ENCODE data around the gene AQP4. TPM values are rescaled to one million over a fixed set of nuclear protein-coding genes. Genes with fewer than 3 reads are reported as not detected.

Gene AQP4
- total and polyA plus RNA-seq, 2 donors (not counting 1 experiment from before 2014, with no cell fraction given), result not detected

- no peak for DNase-seq (ENCODE audit: low read depth in 2 of 2)
- no peak overlapping the region for H3K4me2 ChIP-seq (ENCODE audit: extremely low read depth, insufficient read depth, low read length)
- no peaks in the 10 kb centered on the region for H3K79me2 ChIP-seq (ENCODE audit: control insufficient read depth, insufficient read depth, low read length)
- no peaks in the 10 kb centered on the region for H3K4me1 ChIP-seq (ENCODE audit: control insufficient read depth, extremely low read depth, insufficient read depth, low read length)
- TF ChIP-seq, protein P1, sequence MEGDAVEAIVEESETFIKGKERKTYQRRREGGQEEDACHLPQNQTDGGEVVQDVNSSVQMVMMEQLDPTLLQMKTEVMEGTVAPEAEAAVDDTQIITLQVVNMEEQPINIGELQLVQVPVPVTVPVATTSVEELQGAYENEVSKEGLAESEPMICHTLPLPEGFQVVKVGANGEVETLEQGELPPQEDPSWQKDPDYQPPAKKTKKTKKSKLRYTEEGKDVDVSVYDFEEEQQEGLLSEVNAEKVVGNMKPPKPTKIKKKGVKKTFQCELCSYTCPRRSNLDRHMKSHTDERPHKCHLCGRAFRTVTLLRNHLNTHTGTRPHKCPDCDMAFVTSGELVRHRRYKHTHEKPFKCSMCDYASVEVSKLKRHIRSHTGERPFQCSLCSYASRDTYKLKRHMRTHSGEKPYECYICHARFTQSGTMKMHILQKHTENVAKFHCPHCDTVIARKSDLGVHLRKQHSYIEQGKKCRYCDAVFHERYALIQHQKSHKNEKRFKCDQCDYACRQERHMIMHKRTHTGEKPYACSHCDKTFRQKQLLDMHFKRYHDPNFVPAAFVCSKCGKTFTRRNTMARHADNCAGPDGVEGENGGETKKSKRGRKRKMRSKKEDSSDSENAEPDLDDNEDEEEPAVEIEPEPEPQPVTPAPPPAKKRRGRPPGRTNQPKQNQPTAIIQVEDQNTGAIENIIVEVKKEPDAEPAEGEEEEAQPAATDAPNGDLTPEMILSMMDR (conservative IDR thresholded peaks at IDR 0.05 in 1 of 2, IDR thresholded peaks at IDR 0.05 in 1 of 2; ENCODE audit: low read depth in 1 of 2, low read length in 2 of 2), result no peak
- no peak for TF ChIP-seq EZH2 (IDR thresholded peaks at IDR 0.05; ENCODE audit: low read length, missing control alignments)
- H3K27me3 ChIP-seq (ENCODE audit: control insufficient read depth, insufficient read depth, low read length), result no peaks in the 10 kb centered on the region
- no peaks in the 10 kb centered on the region for H4K20me1 ChIP-seq (ENCODE audit: control insufficient read depth, extremely low read depth, insufficient read depth, low read length)
- no peak overlapping the region for H3K27ac ChIP-seq (ENCODE audit: insufficient read depth, low read length)
- no peaks in the 10 kb centered on the region for H3K9me3 ChIP-seq (ENCODE audit: control insufficient read depth, insufficient read depth, low read depth, low read length)
- H3K36me3 ChIP-seq (ENCODE audit: control insufficient read depth, insufficient read depth, low read length), result no peaks in the 10 kb centered on the region
- H2AFZ ChIP-seq (ENCODE audit: low read length), result no peak overlapping the region
- H3K9ac ChIP-seq (ENCODE audit: insufficient read depth, low read length), result no peak overlapping the region
- no peak overlapping the region for H3K4me3 ChIP-seq (replicated peaks in 1 of 4; ENCODE audit: control extremely low read depth in 1 of 4, insufficient read depth in 1 of 4, low read depth in 3 of 4, low read length in 4 of 4)
Observed at GRCh38 chr18:26875040-26875654, 9.6 kb upstream of the AQP4 start.

- H2AFZ ChIP-seq (ENCODE audit: low read length), result no peak overlapping the region
- H3K27ac ChIP-seq (ENCODE audit: insufficient read depth, low read length), result no peak overlapping the region
- no peak overlapping the region for H3K9ac ChIP-seq (ENCODE audit: insufficient read depth, low read length)
- H3K9me3 ChIP-seq (ENCODE audit: control insufficient read depth, insufficient read depth, low read depth, low read length), result no peaks in the 10 kb centered on the region
- H3K27me3 ChIP-seq (ENCODE audit: control insufficient read depth, insufficient read depth, low read length), result no peaks in the 10 kb centered on the region
- H4K20me1 ChIP-seq (ENCODE audit: control insufficient read depth, extremely low read depth, insufficient read depth, low read length), result no peaks in the 10 kb centered on the region
- DNase-seq (ENCODE audit: low read depth in 2 of 2), result no peak
- no peaks in the 10 kb centered on the region for H3K79me2 ChIP-seq (ENCODE audit: control insufficient read depth, insufficient read depth, low read length)
- H3K4me2 ChIP-seq (ENCODE audit: extremely low read depth, insufficient read depth, low read length), result no peak overlapping the region
- H3K4me3 ChIP-seq (replicated peaks in 1 of 4; ENCODE audit: control extremely low read depth in 1 of 4, insufficient read depth in 1 of 4, low read depth in 3 of 4, low read length in 4 of 4), result no peak overlapping the region
- no peaks in the 10 kb centered on the region for H3K36me3 ChIP-seq (ENCODE audit: control insufficient read depth, insufficient read depth, low read length)
- TF ChIP-seq, protein P1 (conservative IDR thresholded peaks at IDR 0.05 in 1 of 2, IDR thresholded peaks at IDR 0.05 in 1 of 2; ENCODE audit: low read depth in 1 of 2, low read length in 2 of 2), result no peak
- TF ChIP-seq EZH2 (IDR thresholded peaks at IDR 0.05; ENCODE audit: low read length, missing control alignments), result no peak
- no peaks in the 10 kb centered on the region for H3K4me1 ChIP-seq (ENCODE audit: control insufficient read depth, extremely low read depth, insufficient read depth, low read length)
Observed at GRCh38 chr18:26874283-26874682, 8.8 kb upstream of the AQP4 start.

DNA sequence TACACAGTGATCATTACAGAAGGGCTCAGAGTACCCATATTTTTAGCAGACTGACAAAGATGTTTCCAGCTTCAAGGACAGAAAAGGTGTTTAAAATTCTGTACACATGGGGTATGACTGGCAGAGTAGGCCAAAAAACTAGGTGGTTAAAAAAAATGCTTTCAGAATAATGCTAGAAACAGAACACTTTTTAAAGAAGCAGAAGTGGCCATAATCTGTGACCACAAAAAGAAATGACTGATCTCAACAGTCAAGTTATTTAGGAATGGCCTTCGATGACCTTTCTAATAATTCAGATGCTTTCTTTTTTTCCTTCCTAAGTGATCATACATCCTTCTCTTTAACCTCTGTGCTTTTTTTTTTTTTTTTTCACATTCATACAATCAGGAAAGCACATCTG is 4.1 kb upstream of the AQP4 start:
- Histone ChIP-seq H3K9ac (ENCODE audit: insufficient read depth, low read length) (no peak overlapping the region), H3K27ac (ENCODE audit: insufficient read depth, low read length) (no peak overlapping the region), H3K4me2 (ENCODE audit: extremely low read depth, insufficient read depth, low read length) (no peak overlapping the region), H3K9me3 (ENCODE audit: control insufficient read depth, insufficient read depth, low read depth, low read length) (no peaks in the 10 kb centered on the region), H3K27me3 (ENCODE audit: control insufficient read depth, insufficient read depth, low read length) (no peaks in the 10 kb centered on the region), H4K20me1 (ENCODE audit: control insufficient read depth, extremely low read depth, insufficient read depth, low read length) (no peaks in the 10 kb centered on the region), H3K4me1 (ENCODE audit: control insufficient read depth, extremely low read depth, insufficient read depth, low read length) (no peaks in the 10 kb centered on the region), H3K4me3 (replicated peaks in 1 of 4; ENCODE audit: control extremely low read depth in 1 of 4, insufficient read depth in 1 of 4, low read depth in 3 of 4, low read length in 4 of 4) (no peak overlapping the region), H3K36me3 (ENCODE audit: control insufficient read depth, insufficient read depth, low read length) (no peaks in the 10 kb centered on the region), H2AFZ (ENCODE audit: low read length) (no peak overlapping the region), H3K79me2 (ENCODE audit: control insufficient read depth, insufficient read depth, low read length) (no peaks in the 10 kb centered on the region)
- DNase-seq (ENCODE audit: low read depth in 2 of 2), result no peak
- TF ChIP-seq EZH2 (IDR thresholded peaks at IDR 0.05; ENCODE audit: low read length, missing control alignments), result no peak
- TF ChIP-seq, protein P1 (conservative IDR thresholded peaks at IDR 0.05 in 1 of 2, IDR thresholded peaks at IDR 0.05 in 1 of 2; ENCODE audit: low read depth in 1 of 2, low read length in 2 of 2), result no peak

Measured in fibroblast of lung (primary cell).